Measurements from ENCODE around the gene IARS2.
"Not testable (repeated sequence)": the region's sequence is repeated elsewhere in the genome, so short reads cannot be mapped to it uniquely, and the experiment has no call there.

- TF ChIP-seq CTCF (conservative IDR thresholded peaks at IDR 0.05); ZFX (IDR thresholded peaks at IDR 0.05): not testable (repeated sequence)
These were observed 64.6 kb downstream of the IARS2 start for GRCh38 chr1:220158530-220158929.

All from C4-2B (cell line).